NT2/D1 (cell line): ENCODE data around the gene CACNG6.
A peak's percentile ranks its signal among the peaks of the same experiment; 100 is the strongest.

Source experiments
- DNase-seq: peaks from one replicate; pipeline ENCODE4 v3.0.0-alpha.2; 2011; ENCODE audit warnings: low read depth, low spot score
- H3K27me3 ChIP-seq: 2 replicates; pipeline ENCODE4 v1.6.0; 2011; ENCODE audit warnings: mild to moderate bottlenecking; ENCODE audit not compliant: insufficient read length, insufficient read depth
- H3K36me3 ChIP-seq: 2 replicates; pipeline ENCODE4 v1.6.1; 2011; ENCODE audit warnings: mild to moderate bottlenecking, low read length, mixed read lengths; ENCODE audit not compliant: insufficient read depth, insufficient read length
- H3K4me1 ChIP-seq: 2 replicates; pipeline ENCODE4 v1.5.1; 2011; ENCODE audit not compliant: insufficient read depth, insufficient read length
- H3K4me3 ChIP-seq: 2 replicates; pipeline ENCODE4 v1.5.1; 2011; ENCODE audit warnings: low read depth; ENCODE audit not compliant: insufficient read length
- H3K9ac ChIP-seq: 2 replicates; pipeline ENCODE4 v1.6.0; 2011; ENCODE audit warnings: low read depth; ENCODE audit not compliant: insufficient read length
- H3K9me3 ChIP-seq: 2 replicates; pipeline ENCODE4 v1.5.1; 2011; ENCODE audit warnings: mild to moderate bottlenecking, low read length; ENCODE audit not compliant: insufficient read depth
- SUZ12 ChIP-seq: IDR thresholded peaks from 2 replicates; pipeline ENCODE4 v1.6.1; 2011; ENCODE audit not compliant: insufficient read length, insufficient read depth; ENCODE audit errors: extremely low read depth
- YY1 ChIP-seq: IDR thresholded peaks from 2 replicates; pipeline ENCODE4 v1.6.1; 2011; ENCODE audit not compliant: insufficient read length, insufficient read depth
- ZNF274 ChIP-seq: IDR thresholded peaks from 2 replicates; pipeline ENCODE4 v1.6.1; 2011; ENCODE audit warnings: mild to moderate bottlenecking, low read depth, low read length

CACNG6 gene

DNA sequence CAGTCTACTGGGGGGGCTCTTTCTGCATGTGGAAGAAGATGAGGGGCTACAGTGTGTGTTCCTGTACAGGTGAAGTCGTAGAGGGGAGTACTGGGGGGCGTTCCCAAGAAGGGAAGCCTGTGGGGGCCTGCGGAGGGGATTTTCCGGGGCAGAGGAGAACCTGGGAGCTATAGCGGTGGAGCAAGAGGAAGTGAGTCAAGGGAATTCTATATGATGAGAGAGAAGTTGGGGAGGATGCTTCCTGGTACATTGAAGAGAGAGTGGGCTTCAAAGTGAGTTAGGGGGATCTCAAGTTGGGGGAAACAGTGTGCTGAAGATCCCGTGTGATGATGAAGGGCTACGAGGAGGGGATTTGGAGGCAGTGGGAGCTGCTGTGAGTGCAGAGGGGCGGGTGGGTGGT lies 30.6 kb upstream of the CACNG6 start:
- DNase-seq = no peak
- no peak for TF ChIP-seq ZNF274
- TF ChIP-seq YY1 = no peak
- Histone ChIP-seq H3K27me3 (peaks cover 44% of the 10 kb centered on the region), H3K9me3 (no peaks in the 10 kb centered on the region), H3K36me3 (peaks cover 11% of the 10 kb centered on the region), H3K4me3 (no peak overlapping the region), H3K9ac (no peak overlapping the region), H3K4me1 (peaks cover 2% of the 10 kb centered on the region)

DNA sequence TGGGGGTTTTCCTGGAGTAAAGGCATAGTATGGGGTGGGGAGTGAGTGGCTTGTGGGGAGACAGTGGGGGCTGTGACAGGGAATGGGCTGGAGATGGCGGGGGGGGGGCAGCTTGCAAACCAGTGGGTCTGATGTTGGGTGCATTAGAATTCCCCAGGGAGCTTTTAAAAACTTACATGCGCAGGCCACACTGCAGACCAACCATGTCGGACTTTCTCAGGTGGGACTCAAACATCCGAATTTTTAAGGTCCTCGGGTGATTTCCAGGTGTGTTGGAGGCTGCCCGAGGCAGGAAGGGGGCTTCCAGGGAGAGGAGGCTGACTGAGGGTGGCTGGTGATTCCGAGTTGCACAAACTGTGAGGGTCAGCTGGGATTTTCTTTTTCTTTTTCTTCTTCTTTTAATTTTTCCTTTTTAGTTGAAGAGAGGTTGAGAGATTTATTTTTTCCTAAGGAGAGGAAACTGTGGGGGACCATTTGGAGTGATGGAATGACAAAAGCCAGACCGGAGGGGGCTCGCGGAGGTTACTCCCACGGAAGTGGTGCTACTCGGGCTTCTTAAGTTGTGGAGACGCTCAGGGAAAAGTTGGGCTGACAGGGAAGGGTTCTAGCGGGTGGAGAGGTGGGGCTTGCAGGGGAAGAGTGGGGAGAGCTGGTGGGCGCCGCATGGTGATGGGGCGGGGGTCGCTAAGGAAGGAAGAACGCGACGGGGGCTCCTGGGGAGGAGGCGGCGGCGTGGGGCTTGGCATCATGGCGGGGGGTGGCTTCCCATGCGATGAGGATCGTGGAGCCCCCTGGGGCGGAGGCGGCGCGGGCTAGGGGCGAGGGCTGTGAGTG lies 29.7 kb upstream of the CACNG6 start:
- Histone ChIP-seq H3K36me3 (peaks cover 11% of the 10 kb centered on the region), H3K4me3 (peak overlapping the region; percentile 55), H3K9ac (peak overlapping the region; percentile 64), H3K27me3 (peaks cover 44% of the 10 kb centered on the region), H3K4me1 (peaks cover 2% of the 10 kb centered on the region), H3K9me3 (no peaks in the 10 kb centered on the region)
- no peak for DNase-seq
- no peak for TF ChIP-seq SUZ12
- no peak for TF ChIP-seq YY1
- TF ChIP-seq ZNF274 = no peak

- H3K9ac ChIP-seq = peak within 1 kb of the TSS; percentile 64
- peak within 1 kb of the TSS; percentile 55 for H3K4me3 ChIP-seq
- peaks cover 11% of the 10 kb centered on the region for H3K36me3 ChIP-seq
- TF ChIP-seq YY1 (no peak), SUZ12 (no peak), ZNF274 (no peak)
- no peak for DNase-seq
- H3K4me1 ChIP-seq = peaks cover 2% of the 10 kb centered on the region
- no peaks in the 10 kb centered on the region for H3K9me3 ChIP-seq
- peaks cover 37% of the 10 kb centered on the region for H3K27me3 ChIP-seq
Observed at GRCh38 chr19:53962887-53963431, 28.5 kb upstream of the CACNG6 start, which contains the start of gene CACNG8. Gene CACNG8, plus strand, starts transcription at chr19:53962937.

DNA sequence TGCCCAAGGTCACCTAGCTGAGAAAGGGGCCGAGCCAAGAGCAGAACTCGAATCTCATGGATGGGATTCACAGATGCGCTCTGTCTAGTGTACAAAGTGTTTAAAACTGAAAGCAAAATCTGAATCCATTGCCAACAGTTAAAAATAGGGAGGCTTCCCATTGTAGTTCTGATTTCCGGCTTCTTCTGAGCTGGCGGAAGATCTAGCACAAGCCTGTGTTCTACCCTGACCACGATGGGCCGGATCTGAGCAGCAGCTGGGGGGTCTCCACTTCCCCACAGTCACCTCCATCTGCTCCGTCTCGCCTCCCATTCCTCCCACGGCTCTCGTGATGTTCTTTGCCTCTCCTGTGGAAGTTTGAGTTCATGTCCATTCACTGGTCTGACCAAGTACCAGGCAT lies 26.3 kb upstream of the CACNG6 start:
- Histone ChIP-seq H3K4me1 (peaks cover 2% of the 10 kb centered on the region), H3K4me3 (no peak overlapping the region), H3K27me3 (peaks cover 18% of the 10 kb centered on the region), H3K36me3 (peaks cover 17% of the 10 kb centered on the region), H3K9ac (no peak overlapping the region), H3K9me3 (no peaks in the 10 kb centered on the region)
- TF ChIP-seq ZNF274 = no peak
- no peak for TF ChIP-seq SUZ12
- no peak for TF ChIP-seq YY1
- no peak for DNase-seq

GRCh38 chr19:53966931-53967330 lies 24.5 kb upstream of the CACNG6 start:
- H3K4me3 ChIP-seq = no peak overlapping the region
- no peak for TF ChIP-seq ZNF274
- no peak for TF ChIP-seq YY1
- no peak for TF ChIP-seq SUZ12
- peaks cover 1% of the 10 kb centered on the region for H3K27me3 ChIP-seq
- no peak for DNase-seq
- no peaks in the 10 kb centered on the region for H3K9me3 ChIP-seq
- peaks cover 20% of the 10 kb centered on the region for H3K36me3 ChIP-seq
- H3K4me1 ChIP-seq = peaks cover 3% of the 10 kb centered on the region
- no peak overlapping the region for H3K9ac ChIP-seq

DNA sequence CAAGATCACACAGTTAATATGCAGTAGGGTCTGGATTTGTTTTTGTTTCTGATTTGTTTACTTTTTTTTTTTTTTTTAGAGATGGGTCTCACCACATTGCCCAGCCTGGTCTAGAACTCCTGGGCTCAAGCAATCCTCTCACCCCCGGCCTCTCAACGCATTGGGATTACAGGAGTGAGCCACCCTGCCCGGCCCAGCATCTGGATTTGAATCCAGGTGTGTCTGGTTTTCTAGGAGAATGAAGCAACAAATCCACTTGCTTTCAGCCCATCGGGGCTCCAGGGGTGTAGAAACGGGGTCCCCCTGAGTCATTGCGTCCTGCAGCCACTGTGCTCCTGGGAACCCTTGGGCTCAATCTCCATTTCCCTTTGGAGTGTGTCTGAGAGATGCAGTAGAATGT lies 22.1 kb upstream of the CACNG6 start:
- no peaks in the 10 kb centered on the region for H3K27me3 ChIP-seq
- H3K9me3 ChIP-seq = no peaks in the 10 kb centered on the region
- DNase-seq = no peak
- H3K4me1 ChIP-seq = peaks cover 3% of the 10 kb centered on the region
- no peak overlapping the region for H3K4me3 ChIP-seq
- TF ChIP-seq ZNF274 (no peak), YY1 (no peak), SUZ12 (no peak)
- H3K36me3 ChIP-seq = peaks cover 25% of the 10 kb centered on the region
- H3K9ac ChIP-seq = no peak overlapping the region

GRCh38 chr19:53971673-53972072 lies 19.8 kb upstream of the CACNG6 start:
- H3K27me3 ChIP-seq = no peaks in the 10 kb centered on the region
- no peak for TF ChIP-seq SUZ12
- no peak for TF ChIP-seq YY1
- no peak for TF ChIP-seq ZNF274
- no peaks in the 10 kb centered on the region for H3K9me3 ChIP-seq

More at GRCh38 chr19:53971673-53972072, 19.8 kb upstream of the CACNG6 start:
- Histone ChIP-seq H3K36me3 (peaks cover 15% of the 10 kb centered on the region), H3K4me1 (peaks cover 3% of the 10 kb centered on the region), H3K9ac (no peak overlapping the region), H3K4me3 (no peak overlapping the region)
- DNase-seq = no peak
